Endothelial cell of umbilical vein (primary cell): ENCODE results near the gene ATP8A2. TPM values are rescaled to one million over a fixed set of nuclear protein-coding genes. Genes with fewer than 3 reads are reported as not detected.

Experiments used
- BruUV-seq: library from RNA; stranded (reverse); fragments of 400-500 nt; replicated peaks from 2 replicates; lab custom pipeline; 2021; lab: Mats Ljungman, UMichigan
- CTCF ChIA-PET: fragments of 300-600, 350-600 bp; sonication (Branson Sonifier 250); formaldehyde crosslinking; loops from one replicate; lab custom pipeline; 2021; ENCODE audit warnings: antibody characterized with exemption, inconsistent platforms; lab: Charles Lee
- POLR2A ChIA-PET: fragments of 300-600, 350-600 bp; sonication (Branson Sonifier 250); formaldehyde crosslinking; loops from one replicate; lab custom pipeline; 2021; ENCODE audit warnings: antibody characterized with exemption, inconsistent platforms; lab: Charles Lee
- DNase-seq: peaks from one replicate; pipeline ENCODE4 v3.0.0-alpha.2; 2011; ENCODE audit warnings: low read depth, low spot score
- FAIRE-seq: peaks from 2 replicates; lab custom pipeline; 2011; peaks lifted over from hg19 to GRCh38; lab: Jason Lieb, UNC
- H2AFZ ChIP-seq: 2 replicates; pipeline ENCODE4 v1.6.0; 2012; ENCODE audit warnings: low read depth, low read length, control low read depth, inconsistent platforms
- H3K27ac ChIP-seq: 2 replicates; pipeline ENCODE4 v1.5.1; 2011; ENCODE audit warnings: low read depth, mild to moderate bottlenecking, control low read depth, low read length, moderate library complexity; ENCODE audit not compliant: insufficient read depth
- H3K27me3 ChIP-seq, 2 experiments: 2 replicates each; pipeline versions ENCODE4 v1.6.0 to v1.6.1; 2011; ENCODE audit warnings: low read length in 2 of 2, mixed read lengths in 1 of 2; ENCODE audit not compliant: control insufficient read depth in 2 of 2, insufficient read depth in 2 of 2
- H3K36me3 ChIP-seq, 2 experiments: 2 replicates in 1 of 2; 3 replicates in 1 of 2; pipeline ENCODE4 v1.5.1; 2011; ENCODE audit warnings: low read length in 2 of 2, mild to moderate bottlenecking in 1 of 2, moderate library complexity in 1 of 2; ENCODE audit not compliant: control insufficient read depth in 2 of 2, insufficient read depth in 2 of 2; ENCODE audit errors: extremely low read depth in 1 of 2
- H3K4me1 ChIP-seq: 3 replicates; pipeline ENCODE4 v1.5.1; 2011; ENCODE audit warnings: mild to moderate bottlenecking, low read length; ENCODE audit not compliant: control insufficient read depth, insufficient read depth; ENCODE audit errors: extremely low read depth
- H3K4me2 ChIP-seq: 2 replicates; pipeline ENCODE4 v1.6.1; 2011; ENCODE audit warnings: low read length, control low read depth, mixed read lengths; ENCODE audit not compliant: insufficient read depth
- H3K4me3 ChIP-seq, 3 experiments: fragments of 200-600 bp in 1 of 3; sonication (generic), shearing (Covaris generic) in 1 of 3; replicated peaks in 1 of 3; 2 replicates each; pipeline ENCODE4 v1.5.1; 2011 to 2016; ENCODE audit warnings: control low read depth in 3 of 3, low read length in 3 of 3, mild to moderate bottlenecking in 2 of 3, inconsistent platforms in 1 of 3, low read depth in 1 of 3, moderate library complexity in 1 of 3; ENCODE audit not compliant: insufficient read depth in 1 of 3
- H3K79me2 ChIP-seq: 2 replicates; pipeline ENCODE4 v1.6.0; 2012; ENCODE audit warnings: low read length, inconsistent platforms; ENCODE audit not compliant: control insufficient read depth, insufficient read depth
- H3K9ac ChIP-seq: replicated peaks from 2 replicates; pipeline ENCODE3; 2011; ENCODE audit warnings: low read length, control low read depth; ENCODE audit not compliant: insufficient read depth; ENCODE audit errors: extremely low read depth
- H3K9me1 ChIP-seq: replicated peaks from 3 replicates; pipeline ENCODE4 v1.6.0; 2011; ENCODE audit warnings: mild to moderate bottlenecking, low read length; ENCODE audit not compliant: control insufficient read depth, insufficient read depth; ENCODE audit errors: extremely low read depth
- H3K9me3 ChIP-seq: replicated peaks from 2 replicates; pipeline ENCODE4 v1.5.1; 2012; ENCODE audit warnings: low read length, inconsistent platforms; ENCODE audit not compliant: control insufficient read depth, insufficient read depth
- H4K20me1 ChIP-seq: replicated peaks from 2 replicates; pipeline ENCODE3; 2011; ENCODE audit warnings: mild to moderate bottlenecking, low read length; ENCODE audit not compliant: control insufficient read depth, insufficient read depth; ENCODE audit errors: extremely low read depth
- CTCF ChIP-seq, 2 donors: IDR thresholded peaks; 1 replicate in 1 of 2; 2 replicates in 1 of 2; pipeline ENCODE4 v1.5.1; 2011; ENCODE audit warnings: low read length in 2 of 2, mild to moderate bottlenecking in 2 of 2, moderate library complexity in 2 of 2, control low read depth in 1 of 2, inconsistent platforms in 1 of 2, low read depth in 1 of 2; ENCODE audit not compliant: insufficient read depth in 1 of 2; ENCODE audit errors: extremely low read depth in 1 of 2
- EZH2 ChIP-seq: IDR thresholded peaks from 2 replicates; pipeline ENCODE4 v1.6.1; 2012; ENCODE audit warnings: borderline replicate concordance, low read depth, mild to moderate bottlenecking, moderate library complexity, low read length, inconsistent platforms; ENCODE audit not compliant: severe bottlenecking
- FOS ChIP-seq: IDR thresholded peaks from 2 replicates; pipeline ENCODE4 v1.6.1; 2011; ENCODE audit warnings: mild to moderate bottlenecking, low read length, moderate library complexity, borderline replicate concordance; ENCODE audit not compliant: insufficient read depth
- GATA2 ChIP-seq: IDR thresholded peaks from 2 replicates; pipeline ENCODE4 v1.7.0; 2011; ENCODE audit warnings: low read depth, mild to moderate bottlenecking, moderate library complexity, mixed read lengths, low read length; ENCODE audit not compliant: insufficient read length, insufficient read depth
- JUN ChIP-seq: IDR thresholded peaks from 2 replicates; pipeline ENCODE4 v1.6.1; 2011; ENCODE audit warnings: borderline replicate concordance, low read depth; ENCODE audit not compliant: insufficient read length, insufficient read depth
- MAX ChIP-seq: IDR thresholded peaks from 2 replicates; pipeline ENCODE4 v1.6.1; 2011; ENCODE audit not compliant: insufficient read depth, insufficient read length
- MYC ChIP-seq: IDR thresholded peaks from one replicate; pipeline ENCODE4 v1.6.1; 2011; ENCODE audit warnings: mild to moderate bottlenecking, low read depth, low read length
- POLR2A ChIP-seq: IDR thresholded peaks from 2 replicates; pipeline ENCODE4 v1.6.1; 2012; ENCODE audit warnings: low read depth, mild to moderate bottlenecking, control low read depth, low read length
- POLR2AphosphoS5 ChIP-seq: IDR thresholded peaks from 2 replicates; pipeline ENCODE4 v1.6.1; 2012; ENCODE audit warnings: low read depth, mild to moderate bottlenecking, control low read depth, low read length, moderate library complexity; ENCODE audit not compliant: insufficient read depth
- dilution Hi-C: fragments of 300-500 bp; cut with MboI; formaldehyde crosslinking; loops from one replicate; pipeline ENCODE4 v1.15.0; 2019; ENCODE audit warnings: low sequenced_read_pairs; ENCODE audit not compliant: extremely low pct_ligation_motif_present
- intact Hi-C: fragments of 100-400 bp; cut with micrococcal nuclease; formaldehyde crosslinking; loops from one replicate; pipeline ENCODE4 v1.10.0; 2022
- polyA plus RNA-seq, 4 experiments: library from polyadenylated mRNA; depleted of rRNA in 3 of 4; stranded (reverse) in 3 of 4; unstranded in 1 of 4; fragments of >200 nt; gene quantifications; 2 replicates each; pipeline versions ENCODE4 v1.2.1 to v1.2.3, GENCODE V29; 2011 to 2012; ENCODE audit warnings: missing spikeins in 1 of 4
- total RNA-seq: library from RNA; stranded (reverse); gene quantifications from 2 replicates; pipeline ENCODE4 v1.2.3, GENCODE V29; 2021

The ATP8A2 gene
- total and polyA plus RNA-seq, 2 donors (not counting 3 experiments of a cell fraction or from before 2014, with no cell fraction given): 0.11 to 0.49 TPM

- Histone ChIP-seq H3K27ac (no peak overlapping the region), H2AFZ (no peak overlapping the region), H3K9me1 (no peaks in the 10 kb centered on the region), H3K4me1 (no peaks in the 10 kb centered on the region), H3K36me3 (no peaks in the 10 kb centered on the region), H3K4me3 (no peak overlapping the region), H3K79me2 (no peaks in the 10 kb centered on the region), H3K4me2 (no peak overlapping the region), H4K20me1 (no peaks in the 10 kb centered on the region), H3K9ac (no peak overlapping the region), H3K9me3 (no peaks in the 10 kb centered on the region), H3K27me3 (peaks cover 0 to 2% of the 10 kb centered on the region in 2 experiments)
- dilution Hi-C loops: no loop called here
- no peak for DNase-seq
- FAIRE-seq: no peak
- ChIA-PET POLR2A (no interaction called here), CTCF (no interaction called here)
- BruUV-seq: no TSS peak
- peak; percentile 30 for TF ChIP-seq MAX
- TF ChIP-seq CTCF (IDR thresholded peaks at IDR 0.05; ENCODE audit: extremely low read depth in 1 of 2, insufficient read depth in 1 of 2, low read depth in 1 of 2, low read length in 2 of 2): no peak
- intact Hi-C loops: loop anchor here (10.0 kb wide), 2 partner anchors 255 to 1125 kb away; no protein-coding TSS in a partner anchor
These were observed 198.4 kb downstream of the ATP8A2 start for GRCh38 chr13:25570185-25570584.

- Histone ChIP-seq H3K4me2 (no peak overlapping the region), H3K79me2 (no peaks in the 10 kb centered on the region), H3K27me3 (peaks cover 0 to 2% of the 10 kb centered on the region in 2 experiments), H3K9me1 (no peaks in the 10 kb centered on the region), H3K27ac (no peak overlapping the region), H2AFZ (no peak overlapping the region), H3K4me1 (no peaks in the 10 kb centered on the region), H3K36me3 (no peaks in the 10 kb centered on the region), H3K9ac (no peak overlapping the region), H4K20me1 (no peaks in the 10 kb centered on the region), H3K9me3 (no peaks in the 10 kb centered on the region), H3K4me3 (no peak overlapping the region)
- TF ChIP-seq POLR2AphosphoS5: no peak
- no peak for TF ChIP-seq EZH2
- TF ChIP-seq MAX: no peak
- no peak for TF ChIP-seq FOS
- TF ChIP-seq CTCF (IDR thresholded peaks at IDR 0.05; ENCODE audit: extremely low read depth in 1 of 2, insufficient read depth in 1 of 2, low read depth in 1 of 2, low read length in 2 of 2): no peak
- TF ChIP-seq JUN: no peak
- TF ChIP-seq MYC: no peak
- TF ChIP-seq POLR2A: no peak
- TF ChIP-seq GATA2: no peak
- dilution Hi-C loops (no loop called here), intact Hi-C loops (loop anchor here (10.0 kb wide), 2 partner anchors 254 to 1124 kb away; no protein-coding TSS in a partner anchor)
- DNase-seq (no peak), FAIRE-seq (no peak)
- no TSS peak for BruUV-seq
- CTCF ChIA-PET: interaction anchor here (0.6 to 0.7 kb wide), 2 partner anchors 11 to 852 kb away, joined by 3 read pairs; no protein-coding TSS in a partner anchor
- POLR2A ChIA-PET: no interaction called here
These were observed 199.5 kb downstream of the ATP8A2 start for GRCh38 chr13:25571237-25571636.
